GM23248 (cell line): Measurements from ENCODE around the gene RAPGEF3. TPM values are rescaled to one million over a fixed set of nuclear protein-coding genes. Genes with fewer than 3 reads are reported as not detected.

ENCODE experiments used
- DNase-seq: peaks from one replicate; pipeline ENCODE4 v3.0.0-alpha.2; 2015
- H2AFZ ChIP-seq: fragments of 200-600 bp; sonication (generic); 2 replicates; pipeline ENCODE4 v1.6.1; 2016; ENCODE audit warnings: antibody characterized with exemption
- H3F3A ChIP-seq: fragments of 200-600 bp; sonication (generic); 2 replicates; pipeline ENCODE4 v1.6.1; 2016; ENCODE audit warnings: mild to moderate bottlenecking, antibody characterized with exemption, mixed run types; ENCODE audit not compliant: insufficient read depth
- H3K27ac ChIP-seq: fragments of 200-600 bp; sonication (generic); 2 replicates; pipeline ENCODE4 v1.5.1; 2016; ENCODE audit warnings: mild to moderate bottlenecking
- H3K27me3 ChIP-seq: fragments of 200-600 bp; sonication (generic); replicated peaks from 2 replicates; pipeline ENCODE4 v1.6.1; 2016; ENCODE audit warnings: mild to moderate bottlenecking; ENCODE audit not compliant: insufficient read depth
- H3K36me3 ChIP-seq: fragments of 200-600 bp; sonication (generic); 2 replicates; pipeline ENCODE4 v1.6.1; 2016; ENCODE audit warnings: low read depth, mild to moderate bottlenecking
- H3K4me1 ChIP-seq: fragments of 200-600 bp; sonication (generic); 2 replicates; pipeline ENCODE4 v1.6.1; 2016; ENCODE audit warnings: mild to moderate bottlenecking; ENCODE audit not compliant: insufficient read depth
- H3K4me2 ChIP-seq: fragments of 200-600 bp; sonication (generic); one replicate; pipeline ENCODE4 v1.6.1; 2016; ENCODE audit warnings: mild to moderate bottlenecking; ENCODE audit not compliant: unreplicated experiment
- H3K4me3 ChIP-seq: fragments of 200-600 bp; sonication (generic); 2 replicates; pipeline ENCODE4 v1.5.1; 2016; ENCODE audit warnings: mild to moderate bottlenecking
- H3K79me2 ChIP-seq: fragments of 200-600 bp; sonication (generic); 2 replicates; pipeline ENCODE4 v1.6.1; 2016; ENCODE audit warnings: mild to moderate bottlenecking; ENCODE audit not compliant: insufficient read depth
- H3K9ac ChIP-seq: fragments of 200-600 bp; sonication (generic); 2 replicates; pipeline ENCODE4 v1.6.1; 2016; ENCODE audit warnings: mild to moderate bottlenecking
- H3K9me2 ChIP-seq: fragments of 200-600 bp; sonication (generic); 2 replicates; pipeline ENCODE4 v1.6.1; 2016; ENCODE audit warnings: mixed run types, mild to moderate bottlenecking, moderate library complexity; ENCODE audit not compliant: insufficient read depth
- H3K9me3 ChIP-seq: fragments of 200-600 bp; sonication (generic); one replicate; pipeline ENCODE4 v1.6.1; 2017; ENCODE audit warnings: low read depth
- H4K20me1 ChIP-seq: fragments of 200-600 bp; sonication (generic); 2 replicates; pipeline ENCODE4 v1.6.0; 2016; ENCODE audit not compliant: insufficient read depth
- EZH2 ChIP-seq: fragments of 200-600 bp; sonication (generic); IDR thresholded peaks from 2 replicates; pipeline ENCODE4 v1.6.1; 2018; ENCODE audit warnings: antibody characterized with exemption, mild to moderate bottlenecking; ENCODE audit not compliant: insufficient read depth, poor library complexity, severe bottlenecking
- EZH2phosphoT487 ChIP-seq: fragments of 200-600 bp; sonication (generic); IDR thresholded peaks from 2 replicates; pipeline ENCODE4 v1.6.1; 2018; ENCODE audit warnings: antibody characterized with exemption, moderate library complexity, mild to moderate bottlenecking, low read depth; ENCODE audit not compliant: insufficient read depth
- WGBS, 2 experiments: methylation state at CpG; one replicate each; pipeline ENCODE4 v1.1.6; 2015 to 2017; ENCODE audit warnings: low lambda C conversion rate in 2 of 2, low coverage in 1 of 2; ENCODE audit errors: missing lambda C conversion rate in 2 of 2; 5-methylcytosine and 5-hydroxymethylcytosine counted together
- in situ Hi-C: fragments of 300-500 bp; cut with MboI; formaldehyde crosslinking; loops from 2 replicates; pipeline ENCODE4 v1.15.0; 2020
- polyA plus RNA-seq: library from polyadenylated mRNA; unstranded; fragments of >200 nt; fragmentation: Nextera tagmentation; extraction: Ambion mirVana; gene quantifications from 2 replicates; pipeline ENCODE4 v1.2.1, GENCODE V29; 2016
- total RNA-seq: library from RNA; depleted of rRNA; stranded (reverse); fragments of >200 nt; shearing (Covaris generic); gene quantifications from 2 replicates; pipeline ENCODE4 v1.2.3, GENCODE V29; 2014

RAPGEF3 gene
- total and polyA plus RNA-seq, 2 experiments from 2014 or later = 1.4 to 3.7 TPM

- Histone ChIP-seq H3K9me2 (no peaks in the 10 kb centered on the region), H3K4me2 (no peak overlapping the region), H3F3A (peaks cover 38% of the 10 kb centered on the region), H3K9me3 (no peaks in the 10 kb centered on the region), H2AFZ (no peak overlapping the region), H3K9ac (peak overlapping the region; percentile 53; the same call in 1 of the 2 replicates), H3K79me2 (no peaks in the 10 kb centered on the region), H3K4me1 (peaks cover 36% of the 10 kb centered on the region), H3K4me3 (no peak overlapping the region), H3K27me3 (no peaks in the 10 kb centered on the region), H3K27ac (peak overlapping the region; percentile 65), H4K20me1 (no peaks in the 10 kb centered on the region), H3K36me3 (0 out of 2 replicates have a peak, but pooled peaks cover 3% of the 10 kb centered on the region)
- 38 to 52% methylated on average over 9 of the region's 9 CpGs for WGBS, 2 experiments
- TF ChIP-seq EZH2phosphoT487 (no peak), EZH2 (no peak)
- peak; percentile 31 for DNase-seq
- in situ Hi-C loops = no loop called here
Observed at GRCh38 chr12:47777741-47778558, 19.3 kb upstream of the RAPGEF3 start.

GRCh38 chr12:47777151-47777550, 18.5 kb upstream of the RAPGEF3 start:
- peaks cover 36% of the 10 kb centered on the region for H3K4me1 ChIP-seq
- no peaks in the 10 kb centered on the region for H3K9me3 ChIP-seq
- H3K27me3 ChIP-seq = no peaks in the 10 kb centered on the region
- H3K9me2 ChIP-seq = no peaks in the 10 kb centered on the region
- in situ Hi-C loops = no loop called here
- no peak for DNase-seq
- H4K20me1 ChIP-seq = no peaks in the 10 kb centered on the region
- WGBS, 2 experiments = 56 to 67% methylated on average over 1 of the region's 1 CpG
- H3F3A ChIP-seq = peaks cover 30% of the 10 kb centered on the region
- no peaks in the 10 kb centered on the region for H3K79me2 ChIP-seq
- peak overlapping the region; percentile 53 for H3K9ac ChIP-seq
- 0 out of 2 replicates have a peak, but pooled peaks cover 3% of the 10 kb centered on the region for H3K36me3 ChIP-seq
- TF ChIP-seq EZH2 (no peak), EZH2phosphoT487 (no peak)
- H3K27ac ChIP-seq = peak overlapping the region; percentile 65
- H3K4me2 ChIP-seq = no peak overlapping the region
- H3K4me3 ChIP-seq = no peak overlapping the region
- H2AFZ ChIP-seq = no peak overlapping the region

- Histone ChIP-seq H3K9ac (peak overlapping the region; percentile 53), H2AFZ (no peak overlapping the region; the same call in 1 of the 2 replicates), H3K4me2 (no peak overlapping the region), H3K9me3 (no peaks in the 10 kb centered on the region), H3K4me1 (peaks cover 36% of the 10 kb centered on the region), H3K36me3 (no peaks in the 10 kb centered on the region), H3K27ac (peak overlapping the region; percentile 65), H3K4me3 (no peak overlapping the region), H3K79me2 (no peaks in the 10 kb centered on the region), H4K20me1 (no peaks in the 10 kb centered on the region), H3F3A (peaks cover 26% of the 10 kb centered on the region), H3K27me3 (no peaks in the 10 kb centered on the region), H3K9me2 (no peaks in the 10 kb centered on the region)
- DNase-seq = peak; percentile 72
- in situ Hi-C loops = no loop called here
- WGBS, 2 experiments = 32 to 38% methylated on average over 5 of the region's 5 CpGs
- TF ChIP-seq EZH2 = no peak
- no peak for TF ChIP-seq EZH2phosphoT487
Observed at GRCh38 chr12:47776471-47777143, 17.9 kb upstream of the RAPGEF3 start.

- Histone ChIP-seq H3K27ac (no peak overlapping the region), H3K79me2 (no peaks in the 10 kb centered on the region), H4K20me1 (no peaks in the 10 kb centered on the region), H3F3A (peaks cover 15% of the 10 kb centered on the region), H3K9me2 (no peaks in the 10 kb centered on the region), H3K9ac (no peak overlapping the region), H3K27me3 (no peaks in the 10 kb centered on the region), H3K9me3 (no peaks in the 10 kb centered on the region), H2AFZ (no peak overlapping the region), H3K4me3 (no peak overlapping the region), H3K4me2 (peak overlapping the region; percentile 14), H3K36me3 (no peaks in the 10 kb centered on the region), H3K4me1 (peaks cover 38% of the 10 kb centered on the region)
- DNase-seq = peak; percentile 74
- in situ Hi-C loops = no loop called here
- no peak for TF ChIP-seq EZH2
- TF ChIP-seq EZH2phosphoT487 = no peak
- 68 to 72% methylated on average over 10 of the region's 10 CpGs for WGBS, 2 experiments
Observed at GRCh38 chr12:47775100-47775911, 16.6 kb upstream of the RAPGEF3 start.
